Astrocyte (in vitro differentiated cells and primary cell): ENCODE results near the gene C1orf226. TPM values are rescaled to one million over a fixed set of nuclear protein-coding genes. Genes with fewer than 3 reads are reported as not detected.

Source experiments
- DNase-seq: peaks from one replicate; pipeline ENCODE4 v3.0.0-alpha.2; 2010; ENCODE audit warnings: low read depth
- FAIRE-seq: peaks from 2 replicates; lab custom pipeline; 2011; peaks lifted over from hg19 to GRCh38; lab: Jason Lieb, UNC
- H2AFZ ChIP-seq: 2 replicates; pipeline ENCODE4 v1.6.0; 2012; ENCODE audit warnings: low read depth, low read length, inconsistent platforms
- H3K27ac ChIP-seq: 2 replicates; pipeline ENCODE4 v1.5.1; 2011; ENCODE audit warnings: low read depth, low read length, inconsistent platforms
- H3K27me3 ChIP-seq: 2 replicates; pipeline ENCODE4 v1.6.0; 2011; ENCODE audit warnings: low read length, inconsistent platforms; ENCODE audit not compliant: insufficient read depth
- H3K36me3 ChIP-seq: 2 replicates; pipeline ENCODE4 v1.5.1; 2011; ENCODE audit warnings: low read length, inconsistent platforms; ENCODE audit not compliant: insufficient read depth
- H3K4me1 ChIP-seq: 2 replicates; pipeline ENCODE4 v1.5.1; 2011; ENCODE audit warnings: low read length, inconsistent platforms; ENCODE audit not compliant: insufficient read depth
- H3K4me2 ChIP-seq: 2 replicates; pipeline ENCODE4 v1.6.0; 2012; ENCODE audit warnings: low read length, inconsistent platforms
- H3K4me3 ChIP-seq: 2 replicates; pipeline ENCODE4 v1.5.1; 2011; ENCODE audit warnings: low read depth, mild to moderate bottlenecking, low read length, inconsistent platforms; ENCODE audit not compliant: insufficient read depth
- H3K79me2 ChIP-seq: 2 replicates; pipeline ENCODE4 v1.6.0; 2012; ENCODE audit warnings: mild to moderate bottlenecking, low read length, inconsistent platforms; ENCODE audit not compliant: insufficient read depth
- H3K9ac ChIP-seq: 2 replicates; pipeline ENCODE4 v1.6.0; 2012; ENCODE audit warnings: mild to moderate bottlenecking, low read length, inconsistent platforms
- H3K9me3 ChIP-seq: 2 replicates; pipeline ENCODE4 v1.5.1; 2012; ENCODE audit warnings: low read depth, mild to moderate bottlenecking, low read length, inconsistent platforms; ENCODE audit not compliant: insufficient read depth
- H4K20me1 ChIP-seq: 2 replicates; pipeline ENCODE4 v1.6.0; 2012; ENCODE audit warnings: low read length, inconsistent platforms; ENCODE audit not compliant: insufficient read depth
- H3K27ac Mint-ChIP-seq: one replicate; pipeline ENCODE4 v1.8.0; 2021; ENCODE audit warnings: mild to moderate bottlenecking, mixed read lengths; ENCODE audit not compliant: unreplicated experiment
- H3K27me3 Mint-ChIP-seq: one replicate; pipeline ENCODE4 v1.8.0; 2021; ENCODE audit warnings: low read depth, mixed read lengths; ENCODE audit not compliant: unreplicated experiment
- H3K36me3 Mint-ChIP-seq: one replicate; pipeline ENCODE4 v1.8.0; 2021; ENCODE audit warnings: low read depth, mixed read lengths; ENCODE audit not compliant: unreplicated experiment
- H3K4me1 Mint-ChIP-seq: one replicate; pipeline ENCODE4 v1.8.0; 2021; ENCODE audit warnings: low read depth, mixed read lengths; ENCODE audit not compliant: unreplicated experiment
- H3K4me3 Mint-ChIP-seq: one replicate; pipeline ENCODE4 v1.8.0; 2021; ENCODE audit warnings: mild to moderate bottlenecking, moderate library complexity, mixed read lengths; ENCODE audit not compliant: unreplicated experiment
- H3K9me3 Mint-ChIP-seq: one replicate; pipeline ENCODE4 v1.8.0; 2021; ENCODE audit warnings: mild to moderate bottlenecking, mixed read lengths; ENCODE audit not compliant: unreplicated experiment
- CTCF ChIP-seq: IDR thresholded peaks from 2 replicates; pipeline ENCODE4 v1.5.1; 2011; ENCODE audit warnings: low read depth, mild to moderate bottlenecking, inconsistent platforms, low read length, moderate library complexity; ENCODE audit not compliant: insufficient read depth
- EZH2 ChIP-seq: IDR thresholded peaks from 2 replicates; pipeline ENCODE4 v1.6.1; 2012; ENCODE audit warnings: mild to moderate bottlenecking, low read length, inconsistent platforms; ENCODE audit not compliant: insufficient read depth
- total RNA-seq: library from RNA; stranded (reverse); gene quantifications from 2 replicates; pipeline ENCODE4 v1.2.1, GENCODE V29; 2021

Gene C1orf226
- total RNA-seq, 1 donor from 2014 or later, result 0.73 TPM

- H3K27ac ChIP-seq, result no peak overlapping the region
- no peak for DNase-seq
- no peaks in the 10 kb centered on the region for H4K20me1 ChIP-seq
- H3K4me1 ChIP-seq, result peaks cover 20% of the 10 kb centered on the region
- H3K4me2 ChIP-seq, result no peak overlapping the region
- Mint-ChIP-seq H3K27me3 (peaks cover 8% of the 10 kb centered on the region), H3K4me1 (peaks cover 19% of the 10 kb centered on the region), H3K4me3 (no peak overlapping the region), H3K36me3 (no peaks in the 10 kb centered on the region), H3K9me3 (no peaks in the 10 kb centered on the region), H3K27ac (no peak overlapping the region)
- H2AFZ ChIP-seq, result no peak overlapping the region
- no peaks in the 10 kb centered on the region for H3K79me2 ChIP-seq
- no peaks in the 10 kb centered on the region for H3K36me3 ChIP-seq
- H3K27me3 ChIP-seq, result no peaks in the 10 kb centered on the region
- FAIRE-seq, result no peak
- H3K4me3 ChIP-seq, result no peak overlapping the region
- H3K9ac ChIP-seq, result no peak overlapping the region
- no peaks in the 10 kb centered on the region for H3K9me3 ChIP-seq
- TF ChIP-seq CTCF (no peak), EZH2 (no peak)
Observed at GRCh38 chr1:162375463-162375862, 6.1 kb upstream of the C1orf226 start.

- FAIRE-seq, result no peak
Observed at GRCh38 chr1:162376691-162377090, 4.8 kb upstream of the C1orf226 start, which contains the start of gene SPATA46. Gene SPATA46 (minus strand): TSS chr1:162376854. CDS start chr1:162376790, 64 bp downstream.

More at GRCh38 chr1:162376691-162377090, 4.8 kb upstream of the C1orf226 start, which contains the start of gene SPATA46:
- H3K4me3 Mint-ChIP-seq, result no peak within 1 kb of the TSS
- no peaks in the 10 kb centered on the region for H3K27me3 ChIP-seq
- no peak within 1 kb of the TSS for H3K9ac ChIP-seq
- H3K79me2 ChIP-seq, result no peaks in the 10 kb centered on the region
- H3K36me3 Mint-ChIP-seq, result no peaks in the 10 kb centered on the region
- no peaks in the 10 kb centered on the region for H3K9me3 Mint-ChIP-seq
- no peaks in the 10 kb centered on the region for H4K20me1 ChIP-seq
- no peaks in the 10 kb centered on the region for H3K36me3 ChIP-seq
- DNase-seq, result no peak
- H3K4me1 ChIP-seq, result peaks cover 19% of the 10 kb centered on the region
- TF ChIP-seq EZH2, result no peak
- no peak for TF ChIP-seq CTCF
- H3K4me3 ChIP-seq, result no peak within 1 kb of the TSS
- H3K27ac Mint-ChIP-seq, result no peak within 1 kb of the TSS
- no peak within 1 kb of the TSS for H3K27ac ChIP-seq
- peaks cover 8% of the 10 kb centered on the region for H3K27me3 Mint-ChIP-seq
- no peak within 1 kb of the TSS for H2AFZ ChIP-seq
- H3K4me1 Mint-ChIP-seq, result peaks cover 17% of the 10 kb centered on the region
- no peaks in the 10 kb centered on the region for H3K9me3 ChIP-seq
- H3K4me2 ChIP-seq, result no peak within 1 kb of the TSS
